HepG2 (cell line): ENCODE measurements around the gene BPIFB6. TPM values are rescaled to one million over a fixed set of nuclear protein-coding genes. Genes with fewer than 3 reads are reported as not detected.
A peak's percentile ranks its signal among the peaks of the same experiment; 100 is the strongest.

Experiments
- BORCS8-MEF2B ChIP-seq: sonication (generic); formaldehyde crosslinking; IDR thresholded peaks from 2 replicates; pipeline ENCODE4 v1.8.0; 2022; ENCODE audit warnings: mild to moderate bottlenecking, missing genetic modification reagents
- EEA1 ChIP-seq: sonication (generic); formaldehyde crosslinking; IDR thresholded peaks from 2 replicates; pipeline ENCODE4 v1.5.1; 2020; ENCODE audit warnings: mild to moderate bottlenecking, missing genetic modification reagents, borderline replicate concordance
- GATA4 ChIP-seq: sonication (generic); IDR thresholded peaks from 2 replicates; pipeline ENCODE4 v1.6.1; 2016; ENCODE audit warnings: antibody characterized with exemption, low read depth, borderline replicate concordance
- NFE2L1 ChIP-seq: sonication (generic); formaldehyde crosslinking; IDR thresholded peaks from 2 replicates; pipeline ENCODE4 v1.4.0; 2020; ENCODE audit warnings: missing genetic modification reagents, mild to moderate bottlenecking, borderline replicate concordance
- SAFB2 ChIP-seq: sonication (generic); formaldehyde crosslinking; IDR thresholded peaks from 2 replicates; pipeline ENCODE4 v1.5.1; 2020; ENCODE audit warnings: missing genetic modification reagents, low read depth, mild to moderate bottlenecking, borderline replicate concordance
- SRF ChIP-seq: IDR thresholded peaks from 2 replicates; pipeline ENCODE4 v1.6.1; 2011; ENCODE audit warnings: mild to moderate bottlenecking, low read depth, low read length, moderate library complexity
- TBX2 ChIP-seq: sonication (generic); formaldehyde crosslinking; IDR thresholded peaks from 2 replicates; pipeline ENCODE4 v1.5.0; 2020; ENCODE audit warnings: missing genetic modification reagents, mild to moderate bottlenecking, borderline replicate concordance
- ZNF292 ChIP-seq: sonication (generic); formaldehyde crosslinking; IDR thresholded peaks from 2 replicates; pipeline ENCODE4 v1.8.1; 2022; ENCODE audit warnings: mild to moderate bottlenecking, low read depth, missing genetic modification reagents, borderline replicate concordance
- ZNF34 ChIP-seq: sonication (generic); formaldehyde crosslinking; IDR thresholded peaks from 2 replicates; pipeline ENCODE4 v1.4.0; 2020; ENCODE audit warnings: mild to moderate bottlenecking, missing genetic modification reagents, borderline replicate concordance
- ZNF543 ChIP-seq: sonication (generic); formaldehyde crosslinking; IDR thresholded peaks from 2 replicates; pipeline ENCODE4 v1.4.0; 2020; ENCODE audit warnings: mild to moderate bottlenecking, missing genetic modification reagents
- ZNF737 ChIP-seq: sonication (generic); formaldehyde crosslinking; IDR thresholded peaks from 2 replicates; pipeline ENCODE4 v1.5.0; 2020; ENCODE audit warnings: missing genetic modification reagents, mild to moderate bottlenecking, borderline replicate concordance
- ZSCAN25 ChIP-seq: sonication (generic); formaldehyde crosslinking; IDR thresholded peaks from 2 replicates; pipeline ENCODE4 v1.8.0; 2022; ENCODE audit warnings: mild to moderate bottlenecking, missing genetic modification reagents
- polyA plus RNA-seq, 8 experiments: library from polyadenylated mRNA; depleted of rRNA in 3 of 8; stranded (reverse) in 7 of 8; unstranded in 1 of 8; fragments of >200 nt; fragmentation: Illumina TruSeq in 4 of 8; extraction: Trizol in 4 of 8; gene quantifications; 2 replicates each; pipeline versions ENCODE4 v1.2.1 to v1.2.3, GENCODE V29; 2011 to 2016; ENCODE audit warnings: low read depth in 4 of 8, missing spikeins in 1 of 8, mixed read lengths in 1 of 8; ENCODE audit not compliant: insufficient read depth in 1 of 8
- total RNA-seq, 5 experiments: library from RNA; depleted of rRNA; stranded (reverse); fragments of >200 nt; fragmentation: Illumina TruSeq; extraction: Trizol; gene quantifications; 2 replicates each; pipeline ENCODE4 v1.2.3, GENCODE V29; 2016; ENCODE audit warnings: low read depth in 1 of 5
- TF ChIP-seq, protein P1 (sequence below): sonication (generic); formaldehyde crosslinking; IDR thresholded peaks from 2 replicates; pipeline ENCODE4 v1.4.0; 2020; ENCODE audit warnings: mild to moderate bottlenecking, missing genetic modification reagents, borderline replicate concordance
- TF ChIP-seq, protein P2 (sequence below): IDR thresholded peaks from 2 replicates; pipeline ENCODE4 v1.6.1; 2016; ENCODE audit warnings: low read depth, borderline replicate concordance
- TF ChIP-seq, protein P3 (sequence below): sonication (generic); formaldehyde crosslinking; IDR thresholded peaks from 2 replicates; pipeline ENCODE4 v1.4.0; 2020; ENCODE audit warnings: missing genetic modification reagents

BPIFB6 gene
- total and polyA plus RNA-seq, 2 of the 13 experiments (the other 11 are each of a cell fraction or from before 2014, with no cell fraction given), result 0.13 to 1.7 TPM

DNA sequence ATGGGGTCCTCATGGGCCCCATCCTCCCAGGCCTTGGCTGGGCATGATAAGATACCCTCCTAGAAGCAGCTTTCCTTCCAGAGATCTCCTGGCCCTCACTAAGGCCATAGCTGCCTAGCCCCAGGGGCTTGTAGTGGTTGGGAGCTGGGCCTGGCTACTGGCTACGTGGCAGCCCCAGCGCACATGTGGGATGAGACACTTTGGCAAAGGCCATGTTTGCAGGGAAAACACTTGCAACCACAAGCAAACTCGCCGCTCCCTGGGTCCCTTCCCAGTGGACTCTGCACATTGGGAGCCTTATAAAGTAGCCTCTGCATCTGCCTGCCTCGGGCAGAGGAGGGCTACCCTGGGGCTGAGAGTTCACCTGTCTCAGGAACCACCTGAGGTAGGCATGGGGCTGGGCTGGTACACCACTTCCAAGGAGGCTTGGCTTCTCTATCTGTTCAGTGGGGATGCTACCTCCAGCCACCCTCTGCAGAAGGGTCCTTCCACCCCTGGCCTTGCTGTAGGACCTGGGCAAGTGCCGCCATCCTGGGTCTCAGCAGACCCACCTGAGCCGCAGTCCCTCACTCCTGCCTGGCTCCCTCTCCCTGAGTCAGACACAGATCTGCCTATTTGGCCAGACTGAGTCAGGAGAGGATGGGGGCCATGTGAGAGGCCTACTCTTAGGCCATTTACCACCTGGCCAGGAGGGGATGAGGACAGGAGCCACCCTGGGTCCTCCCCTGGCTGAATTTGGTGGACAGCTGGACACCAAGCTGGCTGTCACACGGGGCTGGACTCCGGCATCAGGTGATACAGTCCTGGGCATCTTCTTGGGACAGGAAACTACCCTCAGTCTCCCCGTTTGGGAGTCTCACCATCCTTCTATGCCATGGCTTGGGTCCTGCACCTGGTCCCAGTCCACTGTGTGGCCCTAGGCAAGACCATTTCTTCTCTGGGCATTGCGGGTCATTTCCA, 23.8 kb upstream of the BPIFB6 start, which contains the start of gene BPIFB2 (continued):
- TF ChIP-seq, protein P1, sequence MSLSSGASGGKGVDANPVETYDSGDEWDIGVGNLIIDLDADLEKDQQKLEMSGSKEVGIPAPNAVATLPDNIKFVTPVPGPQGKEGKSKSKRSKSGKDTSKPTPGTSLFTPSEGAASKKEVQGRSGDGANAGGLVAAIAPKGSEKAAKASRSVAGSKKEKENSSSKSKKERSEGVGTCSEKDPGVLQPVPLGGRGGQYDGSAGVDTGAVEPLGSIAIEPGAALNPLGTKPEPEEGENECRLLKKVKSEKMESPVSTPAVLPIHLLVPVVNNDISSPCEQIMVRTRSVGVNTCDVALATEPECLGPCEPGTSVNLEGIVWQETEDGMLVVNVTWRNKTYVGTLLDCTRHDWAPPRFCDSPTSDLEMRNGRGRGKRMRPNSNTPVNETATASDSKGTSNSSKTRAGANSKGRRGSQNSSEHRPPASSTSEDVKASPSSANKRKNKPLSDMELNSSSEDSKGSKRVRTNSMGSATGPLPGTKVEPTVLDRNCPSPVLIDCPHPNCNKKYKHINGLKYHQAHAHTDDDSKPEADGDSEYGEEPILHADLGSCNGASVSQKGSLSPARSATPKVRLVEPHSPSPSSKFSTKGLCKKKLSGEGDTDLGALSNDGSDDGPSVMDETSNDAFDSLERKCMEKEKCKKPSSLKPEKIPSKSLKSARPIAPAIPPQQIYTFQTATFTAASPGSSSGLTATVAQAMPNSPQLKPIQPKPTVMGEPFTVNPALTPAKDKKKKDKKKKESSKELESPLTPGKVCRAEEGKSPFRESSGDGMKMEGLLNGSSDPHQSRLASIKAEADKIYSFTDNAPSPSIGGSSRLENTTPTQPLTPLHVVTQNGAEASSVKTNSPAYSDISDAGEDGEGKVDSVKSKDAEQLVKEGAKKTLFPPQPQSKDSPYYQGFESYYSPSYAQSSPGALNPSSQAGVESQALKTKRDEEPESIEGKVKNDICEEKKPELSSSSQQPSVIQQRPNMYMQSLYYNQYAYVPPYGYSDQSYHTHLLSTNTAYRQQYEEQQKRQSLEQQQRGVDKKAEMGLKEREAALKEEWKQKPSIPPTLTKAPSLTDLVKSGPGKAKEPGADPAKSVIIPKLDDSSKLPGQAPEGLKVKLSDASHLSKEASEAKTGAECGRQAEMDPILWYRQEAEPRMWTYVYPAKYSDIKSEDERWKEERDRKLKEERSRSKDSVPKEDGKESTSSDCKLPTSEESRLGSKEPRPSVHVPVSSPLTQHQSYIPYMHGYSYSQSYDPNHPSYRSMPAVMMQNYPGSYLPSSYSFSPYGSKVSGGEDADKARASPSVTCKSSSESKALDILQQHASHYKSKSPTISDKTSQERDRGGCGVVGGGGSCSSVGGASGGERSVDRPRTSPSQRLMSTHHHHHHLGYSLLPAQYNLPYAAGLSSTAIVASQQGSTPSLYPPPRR, result peak; percentile 97
- peak; percentile 98 for TF ChIP-seq TBX2 (CRISPR knock-in tag)
- peak; percentile 92 for TF ChIP-seq BORCS8-MEF2B (CRISPR knock-in tag)
- TF ChIP-seq, protein P2, sequence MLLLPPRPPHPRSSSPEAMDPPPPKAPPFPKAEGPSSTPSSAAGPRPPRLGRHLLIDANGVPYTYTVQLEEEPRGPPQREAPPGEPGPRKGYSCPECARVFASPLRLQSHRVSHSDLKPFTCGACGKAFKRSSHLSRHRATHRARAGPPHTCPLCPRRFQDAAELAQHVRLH (CRISPR knock-in tag), result peak; percentile 94
- TF ChIP-seq GATA4, result peak; percentile 89; the same call in 1 of the 2 replicates
- TF ChIP-seq NFE2L1 (CRISPR knock-in tag), result no peak; the same call in 1 of the 2 replicates
- 0 out of 2 replicates have a peak, but pooled peaks have one; percentile 86 for TF ChIP-seq EEA1 (CRISPR knock-in tag)
- peak; percentile 91 for TF ChIP-seq ZSCAN25 (CRISPR knock-in tag)
- peak; percentile 92; the same call in 1 of the 2 replicates for TF ChIP-seq ZNF543
- TF ChIP-seq, protein P3, sequence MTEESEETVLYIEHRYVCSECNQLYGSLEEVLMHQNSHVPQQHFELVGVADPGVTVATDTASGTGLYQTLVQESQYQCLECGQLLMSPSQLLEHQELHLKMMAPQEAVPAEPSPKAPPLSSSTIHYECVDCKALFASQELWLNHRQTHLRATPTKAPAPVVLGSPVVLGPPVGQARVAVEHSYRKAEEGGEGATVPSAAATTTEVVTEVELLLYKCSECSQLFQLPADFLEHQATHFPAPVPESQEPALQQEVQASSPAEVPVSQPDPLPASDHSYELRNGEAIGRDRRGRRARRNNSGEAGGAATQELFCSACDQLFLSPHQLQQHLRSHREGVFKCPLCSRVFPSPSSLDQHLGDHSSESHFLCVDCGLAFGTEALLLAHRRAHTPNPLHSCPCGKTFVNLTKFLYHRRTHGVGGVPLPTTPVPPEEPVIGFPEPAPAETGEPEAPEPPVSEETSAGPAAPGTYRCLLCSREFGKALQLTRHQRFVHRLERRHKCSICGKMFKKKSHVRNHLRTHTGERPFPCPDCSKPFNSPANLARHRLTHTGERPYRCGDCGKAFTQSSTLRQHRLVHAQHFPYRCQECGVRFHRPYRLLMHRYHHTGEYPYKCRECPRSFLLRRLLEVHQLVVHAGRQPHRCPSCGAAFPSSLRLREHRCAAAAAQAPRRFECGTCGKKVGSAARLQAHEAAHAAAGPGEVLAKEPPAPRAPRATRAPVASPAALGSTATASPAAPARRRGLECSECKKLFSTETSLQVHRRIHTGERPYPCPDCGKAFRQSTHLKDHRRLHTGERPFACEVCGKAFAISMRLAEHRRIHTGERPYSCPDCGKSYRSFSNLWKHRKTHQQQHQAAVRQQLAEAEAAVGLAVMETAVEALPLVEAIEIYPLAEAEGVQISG (CRISPR knock-in tag), result peak; percentile 91
- peak; percentile 82; the same call in 1 of the 2 replicates for TF ChIP-seq ZNF34
- no peak for TF ChIP-seq SRF
- peak; percentile 73 for TF ChIP-seq SAFB2 (CRISPR knock-in tag)
- peak; percentile 91 for TF ChIP-seq ZNF292
- peak; percentile 22 for TF ChIP-seq ZNF737 (CRISPR knock-in tag)
